HG03095 (cell line): Measurements from ENCODE around the gene CRACR2B.

ENCODE experiments used
- ATAC-seq: cut with Tn5 transposase; IDR thresholded peaks from one replicate; pipeline ENCODE4 v1.9.1; 2021; ENCODE audit warnings: moderate library complexity; ENCODE audit not compliant: unreplicated experiment

The CRACR2B gene

GRCh38 chr11:794766-795633 lies 32.7 kb upstream of the CRACR2B start:
- no peak for ATAC-seq

- ATAC-seq = no peak
Observed at GRCh38 chr11:795634-796564, 31.8 kb upstream of the CRACR2B start.

GRCh38 chr11:796565-797295 lies 31.0 kb upstream of the CRACR2B start:
- no peak for ATAC-seq

GRCh38 chr11:797296-798092 lies 30.2 kb upstream of the CRACR2B start:
- ATAC-seq = peak; percentile 37

- peak; percentile 52 for ATAC-seq
Observed at GRCh38 chr11:798093-798713, 29.5 kb upstream of the CRACR2B start, which contains the start of gene SLC25A22. TSS of gene SLC25A22 (minus strand) at chr11:798281. CDS start at chr11:795006, 3,275 bp downstream.

- ATAC-seq = no peak
Observed at GRCh38 chr11:799641-800316, 27.9 kb upstream of the CRACR2B start.

- no peak for ATAC-seq
Observed at GRCh38 chr11:800473-800872, 27.2 kb upstream of the CRACR2B start.

- no peak for ATAC-seq
Observed at GRCh38 chr11:801097-801780, 26.5 kb upstream of the CRACR2B start.

- no peak for ATAC-seq
Observed at GRCh38 chr11:802018-802617, 25.6 kb upstream of the CRACR2B start.

- ATAC-seq = no peak
Observed at GRCh38 chr11:802693-803466, 24.8 kb upstream of the CRACR2B start.

GRCh38 chr11:803467-803742 lies 24.3 kb upstream of the CRACR2B start:
- no peak for ATAC-seq

GRCh38 chr11:803770-804598 lies 23.7 kb upstream of the CRACR2B start:
- no peak for ATAC-seq

GRCh38 chr11:804599-804964 lies 23.1 kb upstream of the CRACR2B start:
- no peak for ATAC-seq

- ATAC-seq = no peak
Observed at GRCh38 chr11:808427-809286, 19.1 kb upstream of the CRACR2B start.

GRCh38 chr11:809287-810039 lies 18.3 kb upstream of the CRACR2B start, which contains the start of gene RPLP2:
TSS of gene RPLP2 (plus strand) at chr11:809967. CDS start at chr11:810235, 268 bp downstream.
- peak; percentile 61 for ATAC-seq
